ENCODE results near the gene TSPOAP1.

DNA sequence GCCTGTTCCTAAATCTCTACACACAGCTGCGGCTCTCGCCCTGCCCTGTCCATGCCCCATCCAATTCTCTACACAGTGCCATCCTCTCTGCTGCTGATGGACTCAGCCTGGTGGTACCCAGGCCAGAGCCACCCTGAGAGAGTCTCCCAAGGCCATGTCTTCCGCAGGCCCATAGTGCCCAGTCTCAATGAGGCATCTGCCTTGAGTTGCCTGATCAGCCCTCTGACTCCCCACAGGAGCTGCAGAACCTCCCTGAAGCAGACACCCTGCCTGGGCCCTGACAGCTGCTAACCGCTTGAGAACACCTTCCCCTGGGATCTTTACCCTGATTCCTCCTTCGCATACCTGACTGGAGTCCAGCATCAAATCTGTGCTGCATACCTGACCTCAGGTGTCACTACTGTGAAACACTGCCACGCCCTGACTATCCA lies 13.3 kb downstream of the TSPOAP1 start:
- TF ChIP-seq GABPB1 (CRISPR knock-in tag; IDR thresholded peaks at IDR 0.05) (no peak), ZBTB21 (CRISPR knock-in tag; IDR thresholded peaks at IDR 0.05; ENCODE audit: borderline replicate concordance) (no peak), TP53 (CRISPR knock-in tag; IDR thresholded peaks at IDR 0.05) (no peak), FOXJ3 (CRISPR knock-in tag; IDR thresholded peaks at IDR 0.05; ENCODE audit: borderline replicate concordance) (no peak), SMAD3 (CRISPR knock-in tag; IDR thresholded peaks at IDR 0.05; ENCODE audit: borderline replicate concordance) (no peak), RELA (CRISPR knock-in tag; IDR thresholded peaks at IDR 0.05; ENCODE audit: borderline replicate concordance) (no peak), USF1 (CRISPR knock-in tag; IDR thresholded peaks at IDR 0.05) (no peak), JAZF1 (CRISPR knock-in tag; IDR thresholded peaks at IDR 0.05) (no peak)
- TF ChIP-seq, protein P1, sequence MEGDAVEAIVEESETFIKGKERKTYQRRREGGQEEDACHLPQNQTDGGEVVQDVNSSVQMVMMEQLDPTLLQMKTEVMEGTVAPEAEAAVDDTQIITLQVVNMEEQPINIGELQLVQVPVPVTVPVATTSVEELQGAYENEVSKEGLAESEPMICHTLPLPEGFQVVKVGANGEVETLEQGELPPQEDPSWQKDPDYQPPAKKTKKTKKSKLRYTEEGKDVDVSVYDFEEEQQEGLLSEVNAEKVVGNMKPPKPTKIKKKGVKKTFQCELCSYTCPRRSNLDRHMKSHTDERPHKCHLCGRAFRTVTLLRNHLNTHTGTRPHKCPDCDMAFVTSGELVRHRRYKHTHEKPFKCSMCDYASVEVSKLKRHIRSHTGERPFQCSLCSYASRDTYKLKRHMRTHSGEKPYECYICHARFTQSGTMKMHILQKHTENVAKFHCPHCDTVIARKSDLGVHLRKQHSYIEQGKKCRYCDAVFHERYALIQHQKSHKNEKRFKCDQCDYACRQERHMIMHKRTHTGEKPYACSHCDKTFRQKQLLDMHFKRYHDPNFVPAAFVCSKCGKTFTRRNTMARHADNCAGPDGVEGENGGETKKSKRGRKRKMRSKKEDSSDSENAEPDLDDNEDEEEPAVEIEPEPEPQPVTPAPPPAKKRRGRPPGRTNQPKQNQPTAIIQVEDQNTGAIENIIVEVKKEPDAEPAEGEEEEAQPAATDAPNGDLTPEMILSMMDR (IDR thresholded peaks at IDR 0.05), result no peak
- TF ChIP-seq, protein P2, sequence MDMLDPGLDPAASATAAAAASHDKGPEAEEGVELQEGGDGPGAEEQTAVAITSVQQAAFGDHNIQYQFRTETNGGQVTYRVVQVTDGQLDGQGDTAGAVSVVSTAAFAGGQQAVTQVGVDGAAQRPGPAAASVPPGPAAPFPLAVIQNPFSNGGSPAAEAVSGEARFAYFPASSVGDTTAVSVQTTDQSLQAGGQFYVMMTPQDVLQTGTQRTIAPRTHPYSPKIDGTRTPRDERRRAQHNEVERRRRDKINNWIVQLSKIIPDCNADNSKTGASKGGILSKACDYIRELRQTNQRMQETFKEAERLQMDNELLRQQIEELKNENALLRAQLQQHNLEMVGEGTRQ (CRISPR knock-in tag; IDR thresholded peaks at IDR 0.05), result no peak

Measured in WTC11 (cell line).